PC-9 (cell line): ENCODE data around the gene SOS1. TPM values are rescaled to one million over a fixed set of nuclear protein-coding genes. Genes with fewer than 3 reads are reported as not detected.

Source experiments
- BruUV-seq: library from RNA; stranded (reverse); fragments of 400-500 nt; replicated peaks from 2 replicates; lab custom pipeline; 2021; lab: Mats Ljungman, UMichigan
- CTCF ChIA-PET: fragments of 300-600 bp; sonication (Branson Sonifier 250); formaldehyde crosslinking; loops from one replicate; lab custom pipeline; 2022; ENCODE audit warnings: antibody characterized with exemption; lab: Charles Lee
- POLR2A ChIA-PET: fragments of 300-600 bp; sonication (Branson Sonifier 250); formaldehyde crosslinking; loops from one replicate; lab custom pipeline; 2022; ENCODE audit warnings: antibody characterized with exemption; ENCODE audit not compliant: unreplicated experiment; lab: Charles Lee
- DNase-seq, 2 experiments: peaks; one replicate each; pipeline versions ENCODE4 v3.0.0 to v3.0.0-alpha.2; 2015 to 2022; ENCODE audit warnings: mixed read lengths in 1 of 2
- H2AFZ ChIP-seq: fragments of 200-600 bp; sonication (generic); 2 replicates; pipeline ENCODE4 v1.8.1; 2017; ENCODE audit warnings: antibody characterized with exemption
- H3F3A ChIP-seq: fragments of 200-600 bp; sonication (generic); 2 replicates; pipeline ENCODE4 v1.8.1; 2017; ENCODE audit warnings: antibody characterized with exemption, mild to moderate bottlenecking, low read depth; ENCODE audit not compliant: insufficient read depth
- H3K27ac ChIP-seq: fragments of 200-600 bp; sonication (generic); 2 replicates; pipeline ENCODE4 v1.6.1; 2016; ENCODE audit warnings: mixed run types
- H3K27me3 ChIP-seq: fragments of 200-600 bp; sonication (generic); 2 replicates; pipeline ENCODE4 v1.6.1; 2016; ENCODE audit warnings: low read depth, mixed run types; ENCODE audit not compliant: insufficient read depth
- H3K36me3 ChIP-seq: fragments of 200-600 bp; sonication (generic); 2 replicates; pipeline ENCODE4 v1.6.1; 2016; ENCODE audit warnings: low read depth, mixed run types
- H3K4me1 ChIP-seq: fragments of 200-600 bp; sonication (generic); replicated peaks from 2 replicates; pipeline ENCODE4 v1.6.1; 2016; ENCODE audit warnings: mixed run types; ENCODE audit not compliant: insufficient read depth
- H3K4me2 ChIP-seq: fragments of 200-600 bp; sonication (generic); 2 replicates; pipeline ENCODE4 v1.6.1; 2017; ENCODE audit warnings: mixed run types
- H3K4me3 ChIP-seq: fragments of 200-600 bp; sonication (generic); 2 replicates; pipeline ENCODE4 v1.6.1; 2016; ENCODE audit warnings: mixed run types
- H3K79me2 ChIP-seq: fragments of 200-600 bp; sonication (generic); 2 replicates; pipeline ENCODE4 v1.6.1; 2017; ENCODE audit warnings: low read depth, mixed run types
- H3K9me2 ChIP-seq: fragments of 200-600 bp; sonication (generic); 2 replicates; pipeline ENCODE4 v1.8.1; 2017; ENCODE audit warnings: mild to moderate bottlenecking; ENCODE audit not compliant: insufficient read depth
- H3K9me3 ChIP-seq: fragments of 200-600 bp; sonication (generic); 2 replicates; pipeline ENCODE4 v1.8.1; 2016; ENCODE audit warnings: low read depth; ENCODE audit not compliant: insufficient read depth
- H4K20me1 ChIP-seq: fragments of 200-600 bp; sonication (generic); 2 replicates; pipeline ENCODE4 v1.8.1; 2017; ENCODE audit not compliant: insufficient read depth
- CTCF ChIP-seq: fragments of 200-600 bp; sonication (generic); conservative IDR thresholded peaks from 2 replicates; pipeline ENCODE4 v1.6.1; 2017; ENCODE audit warnings: mixed run types, antibody characterized with exemption, mild to moderate bottlenecking, moderate library complexity
- EZH2 ChIP-seq: fragments of 200-600 bp; sonication (generic); IDR thresholded peaks from 2 replicates; pipeline ENCODE4 v1.8.0; 2017; ENCODE audit warnings: antibody characterized with exemption, low read depth
- intact Hi-C: fragments of 100-400 bp; cut with micrococcal nuclease; formaldehyde crosslinking; loops from one replicate; pipeline ENCODE4 v1.10.0; 2022; ENCODE audit not compliant: unreplicated experiment
- total RNA-seq: library from RNA; stranded (reverse); gene quantifications from 2 replicates; pipeline ENCODE4 v1.2.3, GENCODE V29; 2021

SOS1 gene
- total RNA-seq, 1 experiment from 2014 or later, result 34.7 TPM

DNA sequence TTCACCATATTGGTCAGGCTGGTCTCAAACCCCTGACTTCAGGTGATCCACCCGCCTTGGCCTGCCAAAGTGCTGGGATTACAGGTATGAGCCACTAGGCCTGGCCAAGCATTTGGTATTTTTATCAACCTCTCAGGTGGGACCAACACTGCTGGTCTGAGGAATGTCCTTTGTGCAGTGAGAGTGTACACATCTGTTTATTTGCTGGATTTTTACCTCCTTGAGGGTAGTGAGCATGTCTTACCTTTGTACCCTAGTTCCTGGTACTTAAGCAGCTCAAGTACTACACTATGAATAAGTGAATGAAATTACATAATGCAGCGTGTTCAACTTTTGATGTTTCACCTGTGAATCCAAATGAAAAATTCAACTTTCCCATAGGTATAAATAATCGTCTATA is 29.8 kb downstream of the SOS1 start:
- ChIA-PET POLR2A (no interaction called here), CTCF (no interaction called here)
- Histone ChIP-seq H3K79me2 (peaks cover 80% of the 10 kb centered on the region), H3K9me2 (no peaks in the 10 kb centered on the region), H3K27ac (no peak overlapping the region), H3F3A (peaks cover 11% of the 10 kb centered on the region), H3K4me2 (no peak overlapping the region), H3K27me3 (no peaks in the 10 kb centered on the region), H4K20me1 (peaks cover 9% of the 10 kb centered on the region; the same call in 1 of the 2 replicates), H3K4me3 (no peak overlapping the region), H3K4me1 (peaks cover 18% of the 10 kb centered on the region), H2AFZ (no peak overlapping the region), H3K36me3 (no peaks in the 10 kb centered on the region), H3K9me3 (no peaks in the 10 kb centered on the region)
- no peak for DNase-seq
- TF ChIP-seq CTCF, result no peak
- no peak for TF ChIP-seq EZH2
- intact Hi-C loops, result no loop called here
- no TSS peak for BruUV-seq

- H3K4me1 ChIP-seq, result no peaks in the 10 kb centered on the region
- H3K4me3 ChIP-seq, result no peak overlapping the region
- no peaks in the 10 kb centered on the region for H3K27me3 ChIP-seq
- intact Hi-C loops, result no loop called here
- H4K20me1 ChIP-seq, result peaks cover 10% of the 10 kb centered on the region; the same call in 1 of the 2 replicates
- H3K9me3 ChIP-seq, result no peaks in the 10 kb centered on the region
- TF ChIP-seq CTCF, result no peak
- peaks cover 55% of the 10 kb centered on the region for H3K79me2 ChIP-seq
- H3K9me2 ChIP-seq, result no peaks in the 10 kb centered on the region
- ChIA-PET CTCF (interaction anchor here (0.6 kb wide), 2 partner anchors 17 to 22 kb away, joined by 3 to 4 read pairs; no protein-coding TSS in a partner anchor), POLR2A (no interaction called here)
- H2AFZ ChIP-seq, result no peak overlapping the region
- BruUV-seq, result no TSS peak
- no peak overlapping the region for H3K4me2 ChIP-seq
- no peak overlapping the region for H3K27ac ChIP-seq
- no peaks in the 10 kb centered on the region for H3K36me3 ChIP-seq
- no peaks in the 10 kb centered on the region; the same call in 1 of the 2 replicates for H3F3A ChIP-seq
- DNase-seq, result no peak
Observed at GRCh38 chr2:39080152-39080551, 40.7 kb downstream of the SOS1 start.

- no peak overlapping the region for H3K4me3 ChIP-seq
- intact Hi-C loops, result no loop called here
- BruUV-seq, result no TSS peak
Observed at GRCh38 chr2:39069890-39070465, 50.9 kb downstream of the SOS1 start.

More at GRCh38 chr2:39069890-39070465, 50.9 kb downstream of the SOS1 start:
- TF ChIP-seq EZH2 (no peak), CTCF (no peak)
- no peak overlapping the region for H2AFZ ChIP-seq
- no peaks in the 10 kb centered on the region for H3K27me3 ChIP-seq
- no peaks in the 10 kb centered on the region for H3K9me2 ChIP-seq
- H3K4me1 ChIP-seq, result no peaks in the 10 kb centered on the region
- no peak for DNase-seq
- H3K9me3 ChIP-seq, result no peaks in the 10 kb centered on the region
- ChIA-PET POLR2A (no interaction called here), CTCF (no interaction called here)
- no peaks in the 10 kb centered on the region for H3K36me3 ChIP-seq
- H3K27ac ChIP-seq, result no peak overlapping the region
- H3K4me2 ChIP-seq, result no peak overlapping the region
- peaks cover 15% of the 10 kb centered on the region for H3K79me2 ChIP-seq
- no peaks in the 10 kb centered on the region for H4K20me1 ChIP-seq
- H3F3A ChIP-seq, result no peaks in the 10 kb centered on the region; the same call in 1 of the 2 replicates
